IPS DF 19.7 (cell line): ENCODE data around the gene NR4A1.

Source experiments
- DNase-seq: peaks from one replicate; pipeline ENCODE4 v3.0.0-alpha.2; 2013; ENCODE audit warnings: low read depth, low spot score

NR4A1 gene

DNA sequence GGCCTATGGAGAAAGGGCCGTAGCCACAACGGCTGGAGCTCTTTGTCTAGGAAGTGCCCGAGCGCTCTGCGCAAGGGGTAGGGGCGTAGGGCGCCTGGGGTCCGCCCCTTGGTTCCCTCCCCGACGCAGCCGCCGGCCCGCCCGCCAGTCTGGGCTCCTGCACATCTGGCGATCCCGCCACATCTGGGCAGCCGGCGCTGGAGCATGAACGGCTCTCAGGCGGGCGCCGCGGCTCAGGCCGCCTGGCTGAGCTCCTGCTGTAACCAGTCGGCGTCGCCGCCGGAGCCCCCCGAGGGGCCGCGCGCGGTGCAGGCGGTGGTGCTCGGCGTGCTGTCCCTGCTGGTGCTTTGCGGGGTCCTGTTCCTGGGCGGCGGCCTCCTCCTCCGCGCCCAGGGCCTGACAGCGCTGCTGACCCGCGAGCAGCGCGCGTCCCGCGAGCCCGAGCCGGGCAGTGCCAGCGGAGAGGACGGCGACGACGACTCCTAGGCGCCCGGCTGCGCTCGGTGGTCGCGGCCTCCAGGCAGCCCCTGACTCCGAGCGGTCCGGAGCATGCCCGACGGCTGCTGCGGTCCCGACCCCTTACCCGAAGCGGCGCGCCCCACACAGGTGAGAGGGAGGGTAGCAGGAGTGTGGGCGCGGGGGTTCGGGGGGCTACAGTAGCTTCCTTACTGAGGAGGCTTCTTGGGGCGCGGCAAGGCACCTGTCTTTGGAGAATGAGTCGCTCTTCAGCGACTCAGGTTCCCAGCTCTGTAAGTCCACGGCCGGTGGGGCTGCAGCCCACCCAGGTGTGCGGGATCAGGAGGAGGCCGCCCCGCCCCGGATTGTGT is 28.5 kb downstream of the NR4A1 start, which contains the start of gene SMIM41:
Gene SMIM41, plus strand, starts transcription at position 129 of the 827 bp plus-strand sequence. Its CDS starts 76 bp downstream, at position 205.
- DNase-seq: no peak

- DNase-seq: no peak
Observed at GRCh38 chr12:52080403-52081251, 29.4 kb downstream of the NR4A1 start.

DNA sequence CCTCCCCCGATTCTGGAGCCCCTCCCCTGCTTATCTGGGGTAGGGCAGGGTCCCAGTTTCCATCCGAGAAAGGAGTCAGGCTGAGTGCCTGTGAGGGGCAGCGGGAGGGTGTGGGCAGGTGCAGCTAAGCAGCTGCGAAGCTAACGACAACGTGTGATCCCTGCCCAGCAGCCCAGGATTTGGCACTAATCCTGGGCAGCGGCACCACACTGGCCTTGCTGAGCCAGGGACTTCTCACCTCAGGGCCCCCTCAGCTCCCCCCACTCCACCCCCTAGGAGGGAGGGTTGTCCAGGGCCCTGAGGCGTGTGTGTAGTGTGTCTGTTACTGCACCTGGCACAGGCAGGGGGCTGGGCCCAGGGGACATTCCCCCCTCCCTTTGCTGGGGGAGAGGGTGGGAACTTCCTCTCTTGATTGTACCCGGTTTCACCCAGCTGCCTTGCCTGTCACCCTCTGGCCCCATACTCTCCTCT is 30.1 kb downstream of the NR4A1 start:
- no peak for DNase-seq

DNA sequence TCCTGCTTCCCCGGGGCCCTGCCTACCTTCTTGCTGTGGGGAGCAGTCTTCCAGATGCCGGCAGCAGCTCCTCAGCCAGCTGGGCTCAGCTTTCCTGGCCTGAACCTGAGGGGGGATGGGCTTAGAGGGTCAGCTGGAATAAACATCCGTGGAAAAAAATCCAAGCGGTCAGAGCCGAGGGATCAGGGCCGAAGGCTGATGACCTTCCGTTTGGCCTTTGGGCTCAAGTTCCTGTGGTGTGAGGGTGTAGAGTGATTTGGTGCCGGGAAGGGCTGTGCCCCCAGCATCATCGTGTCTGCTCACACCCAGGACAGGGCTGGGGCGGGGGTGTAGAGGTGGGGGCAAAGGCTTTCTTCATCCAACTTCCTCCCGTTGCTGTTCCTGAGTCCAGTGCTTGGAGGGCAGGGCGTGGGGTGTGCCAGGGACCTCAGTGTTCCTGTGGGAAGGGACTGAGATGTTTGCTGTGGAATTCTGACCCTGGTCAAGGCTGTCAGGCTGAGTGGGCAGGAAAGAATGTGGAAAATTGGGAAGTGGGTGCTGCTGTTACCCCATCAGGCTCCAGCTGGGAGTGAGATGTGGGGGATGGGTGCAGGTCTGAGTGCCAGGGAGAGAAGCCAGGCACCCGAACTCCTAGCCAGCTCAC is 30.9 kb downstream of the NR4A1 start:
- DNase-seq: no peak

DNA sequence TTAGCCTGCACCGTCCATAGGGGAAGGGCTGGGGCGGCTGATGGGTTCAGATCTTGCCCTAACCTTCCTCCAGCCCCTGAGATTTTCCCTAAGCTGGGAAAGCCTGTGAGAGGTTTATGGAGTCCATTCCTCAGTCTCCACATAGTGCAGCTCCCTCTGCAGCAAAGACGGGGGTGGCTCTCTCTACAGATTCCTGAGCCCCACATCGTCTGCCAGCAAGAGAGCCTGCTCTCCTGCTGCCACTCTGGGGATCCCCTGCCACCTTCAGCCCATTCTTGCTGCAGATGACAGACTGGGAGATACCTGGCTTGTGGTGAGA is 31.4 kb downstream of the NR4A1 start:
- DNase-seq: no peak

GRCh38 chr12:52082988-52083637 is 31.9 kb downstream of the NR4A1 start:
- no peak for DNase-seq

- no peak for DNase-seq
Observed at GRCh38 chr12:52083638-52083996, 32.4 kb downstream of the NR4A1 start.

DNA sequence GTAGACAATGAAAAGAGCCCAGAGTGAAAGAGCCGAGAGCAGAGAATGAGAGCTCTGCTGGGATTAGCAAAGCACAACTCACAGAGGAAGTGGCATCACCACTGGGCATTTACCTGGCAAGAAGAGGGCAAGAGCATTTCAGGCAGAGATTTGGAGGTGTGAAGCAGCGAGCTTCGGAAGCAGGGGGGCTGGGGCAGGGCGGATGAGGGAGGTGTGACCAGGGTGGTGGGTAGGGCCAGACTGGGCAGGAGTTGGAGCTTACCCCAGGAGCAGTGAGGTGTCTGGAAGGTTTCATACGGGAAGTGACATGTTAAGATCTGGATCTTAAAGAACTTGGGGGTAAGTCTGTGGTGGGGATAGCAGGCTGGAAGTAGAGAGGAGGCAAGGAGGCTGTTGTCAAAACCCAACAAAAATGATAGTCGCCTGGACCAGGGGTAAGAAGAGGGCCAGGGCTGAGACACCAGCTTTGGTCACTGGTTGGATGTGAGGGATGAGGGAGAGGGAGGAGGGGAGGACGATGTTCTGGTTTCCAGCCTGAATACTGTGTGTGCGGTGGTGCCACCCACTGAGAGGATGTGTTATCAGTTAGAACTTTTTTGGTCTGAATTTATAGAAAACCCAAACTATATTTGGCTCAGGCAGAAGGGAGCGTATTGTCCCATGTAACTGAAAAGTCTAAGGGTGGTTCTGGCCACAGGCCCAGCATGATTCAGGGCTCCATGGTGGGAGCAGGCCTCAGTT is 33.4 kb downstream of the NR4A1 start:
- DNase-seq: no peak

- DNase-seq: no peak
Observed at GRCh38 chr12:52085682-52086180, 34.5 kb downstream of the NR4A1 start.

GRCh38 chr12:52086366-52086765 is 35.1 kb downstream of the NR4A1 start:
- no peak for DNase-seq

DNA sequence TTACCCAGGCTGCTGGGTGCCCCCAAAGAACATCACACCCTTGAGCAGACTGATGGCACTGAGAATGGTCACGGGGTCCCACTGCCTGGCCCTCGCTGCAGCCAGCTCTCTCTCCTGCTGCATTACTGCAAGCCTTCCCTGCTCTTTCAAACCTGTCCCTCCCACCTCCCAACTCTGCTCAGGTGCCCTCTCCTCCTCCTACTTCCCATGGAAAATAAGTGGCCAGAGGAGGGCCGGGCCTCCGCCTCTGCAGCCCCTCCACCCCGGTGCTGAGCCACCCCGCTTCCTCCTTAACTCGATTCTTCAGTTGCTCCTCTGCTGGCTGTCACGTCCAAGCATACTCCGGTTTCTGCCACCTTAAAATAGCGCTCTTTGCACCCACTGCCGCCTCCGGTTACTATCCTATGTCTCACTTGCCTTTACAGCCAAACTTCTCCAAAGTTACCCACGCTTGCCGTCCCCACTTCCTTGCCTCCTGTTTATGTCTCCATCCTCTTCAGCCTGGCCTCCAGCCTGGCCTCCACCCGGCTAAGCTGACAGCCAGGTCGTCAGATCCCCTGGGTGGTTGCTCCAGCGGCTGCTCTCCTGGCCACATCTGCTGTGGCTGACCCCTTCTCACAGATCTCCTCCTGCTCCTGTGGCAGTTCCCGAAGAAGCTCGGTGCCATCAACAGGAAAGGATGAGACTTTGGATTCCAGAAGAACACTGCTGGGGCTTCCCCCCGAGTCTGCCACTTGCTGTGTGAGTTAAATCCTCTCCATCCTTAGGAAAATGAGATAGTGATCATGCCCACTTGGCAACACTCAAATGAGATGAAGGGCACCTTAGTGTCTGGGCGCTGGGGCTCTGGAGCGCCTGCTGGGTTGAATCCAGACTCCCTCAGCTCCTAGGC is 35.9 kb downstream of the NR4A1 start:
- DNase-seq: no peak

DNA sequence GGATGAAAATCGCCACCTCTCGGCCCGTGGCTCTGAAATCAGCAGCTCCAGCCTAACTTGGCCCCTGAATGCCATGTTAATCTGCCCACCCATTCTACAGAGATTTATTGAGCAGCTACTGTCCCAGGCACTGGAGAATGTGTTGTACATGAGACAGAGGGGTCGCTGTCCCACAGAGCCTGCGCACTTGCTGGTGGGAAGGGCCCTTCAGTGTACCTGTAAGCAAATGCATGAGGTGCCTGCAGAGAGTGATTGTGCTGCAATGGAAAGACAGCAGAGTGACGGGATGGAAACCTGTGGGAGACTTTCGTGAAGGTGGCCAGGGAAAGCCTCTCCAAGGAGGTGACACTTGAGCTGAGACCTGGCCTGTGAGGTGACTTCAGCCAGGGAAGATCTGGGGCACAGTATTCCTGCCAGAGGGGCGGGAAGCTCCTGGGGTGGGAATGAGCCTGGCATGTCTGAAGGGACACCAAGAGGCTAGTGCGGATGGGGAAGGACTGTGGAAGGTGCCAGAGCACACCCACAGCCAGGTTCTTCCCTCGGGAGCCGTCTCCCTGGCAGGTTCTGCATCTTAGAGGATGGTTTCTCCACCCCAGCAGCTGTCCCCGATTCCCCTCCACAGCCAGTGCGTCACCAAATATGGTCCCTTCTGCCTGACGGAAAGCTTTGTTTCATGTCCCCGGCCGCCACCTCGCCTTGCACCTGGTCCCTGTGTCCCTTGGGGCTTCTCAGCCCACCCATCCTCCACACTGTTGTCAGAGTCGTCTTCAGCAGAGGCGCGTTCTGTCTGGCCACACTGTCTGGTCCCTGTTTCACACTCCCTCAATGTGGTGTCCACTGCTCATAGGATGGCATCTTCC is 36.9 kb downstream of the NR4A1 start:
- DNase-seq: no peak

DNA sequence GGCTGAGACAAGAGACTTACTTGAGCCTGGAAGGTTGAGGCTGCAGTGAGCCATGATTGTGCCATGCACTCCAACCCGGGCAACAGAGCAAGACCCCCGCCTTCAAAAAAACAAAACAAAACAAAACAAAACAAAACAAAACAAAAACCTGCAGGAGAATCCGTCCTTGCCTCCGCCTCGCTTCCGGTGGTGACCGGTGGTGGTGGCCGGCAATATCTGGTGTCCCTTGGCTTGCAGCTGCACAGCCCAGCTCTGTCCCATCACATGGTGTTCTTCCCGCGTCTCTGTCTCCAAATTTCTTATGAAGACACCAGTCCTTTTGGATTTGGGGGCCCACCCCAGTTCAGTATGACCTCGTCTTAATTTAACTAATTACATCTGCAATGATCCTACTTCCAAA is 38.2 kb downstream of the NR4A1 start:
- no peak for DNase-seq

GRCh38 chr12:52090291-52090690 is 39.0 kb downstream of the NR4A1 start:
- no peak for DNase-seq

DNA sequence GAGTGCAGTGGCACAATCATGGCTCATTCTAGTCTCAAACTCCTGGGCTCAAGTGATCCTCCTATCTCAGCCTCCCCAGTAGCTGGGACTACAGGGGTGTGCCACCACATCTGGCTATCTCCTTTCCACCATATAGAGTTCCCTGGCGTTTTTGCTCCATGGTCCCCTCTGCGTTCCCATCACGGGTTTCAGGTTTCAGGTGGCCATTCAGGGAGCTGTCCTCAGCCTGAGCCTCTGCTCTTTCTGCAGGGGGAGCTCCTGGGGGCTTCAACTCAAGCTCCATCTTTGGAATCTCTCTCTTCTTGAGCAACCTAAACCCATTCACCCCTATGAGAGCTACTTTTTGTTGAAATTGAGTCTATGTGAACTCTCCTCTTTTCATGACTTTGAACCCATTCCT is 39.8 kb downstream of the NR4A1 start:
- DNase-seq: no peak

- DNase-seq: no peak
Observed at GRCh38 chr12:52091869-52092268, 40.6 kb downstream of the NR4A1 start.

DNA sequence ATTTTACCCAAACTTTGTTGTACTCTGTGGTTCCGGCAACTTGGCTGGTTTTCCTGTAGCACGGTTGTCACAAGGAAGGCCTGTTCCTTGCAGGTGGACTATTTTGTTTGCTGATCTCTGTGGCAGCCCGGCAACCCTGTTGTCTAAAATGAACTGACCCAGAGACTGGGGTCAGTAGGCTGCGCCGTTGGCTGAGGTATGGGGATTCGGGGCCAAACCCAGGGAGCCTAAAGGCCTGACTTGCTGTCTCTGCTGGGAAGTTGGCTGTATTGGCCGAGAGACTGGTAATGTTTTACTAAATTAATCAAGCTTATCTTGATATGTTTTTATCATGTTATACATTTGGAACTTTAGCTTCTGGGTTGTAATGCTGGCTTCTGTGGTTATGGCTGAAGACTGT is 42.1 kb downstream of the NR4A1 start:
- DNase-seq: no peak

DNA sequence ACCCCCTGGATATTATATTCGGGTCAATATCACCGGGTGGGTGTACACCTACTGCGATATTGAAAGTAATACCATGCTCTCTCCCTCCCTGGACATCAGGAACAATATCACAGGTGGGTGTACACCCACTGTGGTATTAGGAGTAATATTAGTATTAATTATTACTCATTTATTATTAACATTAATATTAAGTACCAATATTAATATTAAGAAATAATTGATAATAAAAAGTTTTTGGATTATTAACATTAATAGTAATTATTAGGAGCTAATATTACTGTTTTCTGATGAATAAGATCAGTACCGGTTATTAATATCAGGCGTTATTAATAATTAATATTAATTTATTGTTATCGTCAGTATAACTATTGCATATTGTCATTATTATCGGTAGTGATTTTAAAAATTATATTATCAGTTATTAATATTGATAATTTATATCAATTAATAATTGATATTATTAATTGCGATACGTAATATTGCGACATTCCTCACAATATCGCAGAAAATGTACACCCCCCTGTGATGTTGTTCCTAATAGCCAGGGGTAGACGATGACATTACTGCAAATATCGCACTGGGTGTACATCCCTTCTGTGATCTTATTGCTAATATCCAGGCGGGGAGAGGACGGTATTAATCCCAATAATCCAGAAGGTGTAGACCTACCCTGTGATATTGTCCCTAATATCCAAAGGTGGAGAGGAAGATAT is 45.2 kb downstream of the NR4A1 start:
- no peak for DNase-seq
